Adrenal gland (tissue), 12 donors: ENCODE measurements around the gene SLC3A2. TPM values are rescaled to one million over a fixed set of nuclear protein-coding genes. Genes with fewer than 3 reads are reported as not detected.

ENCODE experiments used
- DNase-seq, 7 donors: peaks; one replicate each; pipeline ENCODE4 v3.0.0-alpha.2; 2019 to 2020
- H3K27ac ChIP-seq, 5 donors: fragments of 200-600 bp; sonication (generic) in 4 of 5; 1 replicate in 3 of 5; 2 replicates in 2 of 5; pipeline versions ENCODE4 v1.5.1 to v1.8.0; 2016 to 2020; ENCODE audit warnings: mild to moderate bottlenecking in 1 of 5
- H3K27me3 ChIP-seq: fragments of 200-600 bp; 2 replicates; pipeline ENCODE4 v1.8.0; 2021
- H3K36me3 ChIP-seq, 2 donors: fragments of 200-600 bp; replicated peaks in 1 of 2; 1 replicate in 1 of 2; 2 replicates in 1 of 2; pipeline versions ENCODE4 v1.5.1 to v1.8.0; 2018 to 2022
- H3K4me1 ChIP-seq, 2 donors: fragments of 200-600 bp; replicated peaks in 1 of 2; 1 replicate in 1 of 2; 2 replicates in 1 of 2; pipeline versions ENCODE4 v1.5.1 to v1.8.0; 2018 to 2021
- H3K4me3 ChIP-seq, 4 donors: fragments of 200-600 bp; sonication (generic) in 3 of 4; one replicate each; pipeline ENCODE4 v1.5.1; 2016 to 2018
- H3K9me3 ChIP-seq, 3 donors: fragments of 200-600 bp; sonication (generic) in 1 of 3; replicated peaks in 1 of 3; 1 replicate in 2 of 3; 2 replicates in 1 of 3; pipeline versions ENCODE4 v1.5.1 to v1.8.0; 2016 to 2021
- POLR2A ChIP-seq, 2 donors: fragments of 450-650 bp; IDR thresholded peaks; one replicate each; pipeline ENCODE4 v1.6.1; 2017; ENCODE audit warnings: antibody characterized with exemption in 2 of 2, mild to moderate bottlenecking in 2 of 2, moderate library complexity in 1 of 2
- WGBS, 4 donors: extraction: QIAGEN DNeasy Blood & Tissue Kit in 2 of 4; methylation state at CpG; one replicate each; pipeline versions ENCODE4 v1.1.5 to v1.1.7; 2013 to 2017; 5-methylcytosine and 5-hydroxymethylcytosine counted together
- intact Hi-C, 2 donors: fragments of 100-400 bp; cut with DNase I; formaldehyde crosslinking; loops; one replicate each; pipeline versions ENCODE4 v1.14.1 to v1.15.0; 2022 to 2023
- polyA plus RNA-seq, 3 donors: library from polyadenylated mRNA; stranded (reverse); fragments of 200-250 nt in 2 of 3; fragments of 350-450 nt in 1 of 3; fragmentation: Illumina TruSeq in 1 of 3; extraction: RNeasy Lipid Tissue Mini Kit (QIAGEN cat#74804) in 1 of 3; gene quantifications; one replicate each; pipeline ENCODE4 v1.2.3, GENCODE V29; 2013 to 2014
- total RNA-seq, 9 donors: library from RNA; depleted of rRNA in 4 of 9; stranded (reverse); fragments of >200 nt in 4 of 9; fragments of 120-200 nt in 1 of 9; fragmentation: NEBNext Ultra II Directional in 1 of 9; extraction: Animal tissue kit (Norgen Biotek cat#: 25700) in 1 of 9; gene quantifications; one replicate each; pipeline versions ENCODE4 v1.1.0 to v1.2.4, GENCODE V29; 2013 to 2023
- TF ChIP-seq, protein P1 (sequence below), 6 experiments: fragments of 450-650 bp in 4 of 6; fragments of 200-600 bp in 2 of 6; sonication (generic) in 1 of 6; IDR thresholded peaks; 1 replicate in 5 of 6; 2 replicates in 1 of 6; pipeline versions ENCODE4 v1.5.1 to v1.8.0; 2016 to 2021; ENCODE audit warnings: antibody characterized with exemption in 6 of 6, mild to moderate bottlenecking in 2 of 6, moderate library complexity in 1 of 6
- donor health status: healthy with polysubstance abuse.
- donor health status: Bipolar disorder and iron deficiency.
- donor health status: DM: yes; HTN: yes; CAD: no.
- donor health status: DM: no; HTN: no; CAD: no.
- donor health status: DM: no; HTN: no; CAD: no.
- donor health status: DM: yes; HTN: yes; CAD: no.

Gene SLC3A2
- total and polyA plus RNA-seq, 12 donors = 103 to 398 (median 164) TPM

DNA sequence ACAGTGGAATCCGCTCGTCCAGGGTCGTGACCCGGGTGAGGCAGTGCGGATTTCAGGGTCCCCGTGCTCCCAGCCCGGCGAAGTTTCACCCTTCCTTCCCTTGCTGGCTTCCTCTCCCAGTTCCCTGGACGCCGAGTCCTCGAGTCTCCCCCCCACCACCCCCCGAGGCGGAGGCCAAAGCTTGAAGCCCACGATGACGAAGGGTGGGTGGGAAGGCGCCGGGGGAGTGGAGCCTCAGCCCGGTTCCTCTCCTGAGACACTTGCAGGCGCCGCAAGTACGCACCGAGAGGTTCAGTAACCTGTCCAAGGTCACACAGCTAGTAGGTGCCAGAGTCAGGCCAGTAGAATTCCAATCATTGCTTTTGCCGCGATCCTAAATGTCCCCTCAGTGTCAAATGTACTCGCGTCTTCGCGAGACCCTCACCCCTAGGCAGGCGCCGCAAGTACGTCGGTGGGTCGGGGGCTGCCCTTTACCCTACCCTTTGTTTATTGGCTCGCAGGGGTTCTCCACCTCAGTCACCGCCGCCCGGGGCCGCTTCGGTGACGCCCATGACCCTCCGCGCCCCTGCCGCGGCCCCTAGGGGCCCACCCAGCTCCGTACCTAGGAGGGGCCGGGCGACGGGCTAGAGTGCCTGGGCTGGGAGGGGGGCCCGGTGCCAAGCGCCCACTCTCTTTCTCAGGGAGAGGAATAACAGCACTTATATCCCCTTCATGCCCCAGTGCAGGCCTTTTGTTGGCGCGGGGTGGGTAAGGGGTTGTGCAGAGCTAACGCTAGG lies 46.2 kb downstream of the SLC3A2 start:
- H3K4me3 ChIP-seq = no peak overlapping the region
- intact Hi-C loops = no loop called here
- H3K27ac ChIP-seq = no peak overlapping the region
- 15 to 28% (median 21%) methylated on average over 17 to 53 of the region's 53 CpGs for WGBS, 4 donors
- H3K4me1 ChIP-seq = peaks cover 14 to 19% of the 10 kb centered on the region in 2 donors
- DNase-seq = no peak
- no peak for TF ChIP-seq POLR2A (IDR thresholded peaks at IDR 0.05)
- TF ChIP-seq, protein P1, sequence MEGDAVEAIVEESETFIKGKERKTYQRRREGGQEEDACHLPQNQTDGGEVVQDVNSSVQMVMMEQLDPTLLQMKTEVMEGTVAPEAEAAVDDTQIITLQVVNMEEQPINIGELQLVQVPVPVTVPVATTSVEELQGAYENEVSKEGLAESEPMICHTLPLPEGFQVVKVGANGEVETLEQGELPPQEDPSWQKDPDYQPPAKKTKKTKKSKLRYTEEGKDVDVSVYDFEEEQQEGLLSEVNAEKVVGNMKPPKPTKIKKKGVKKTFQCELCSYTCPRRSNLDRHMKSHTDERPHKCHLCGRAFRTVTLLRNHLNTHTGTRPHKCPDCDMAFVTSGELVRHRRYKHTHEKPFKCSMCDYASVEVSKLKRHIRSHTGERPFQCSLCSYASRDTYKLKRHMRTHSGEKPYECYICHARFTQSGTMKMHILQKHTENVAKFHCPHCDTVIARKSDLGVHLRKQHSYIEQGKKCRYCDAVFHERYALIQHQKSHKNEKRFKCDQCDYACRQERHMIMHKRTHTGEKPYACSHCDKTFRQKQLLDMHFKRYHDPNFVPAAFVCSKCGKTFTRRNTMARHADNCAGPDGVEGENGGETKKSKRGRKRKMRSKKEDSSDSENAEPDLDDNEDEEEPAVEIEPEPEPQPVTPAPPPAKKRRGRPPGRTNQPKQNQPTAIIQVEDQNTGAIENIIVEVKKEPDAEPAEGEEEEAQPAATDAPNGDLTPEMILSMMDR (IDR thresholded peaks at IDR 0.05) = no peak
- H3K9me3 ChIP-seq = no peaks in the 10 kb centered on the region
- no peaks in the 10 kb centered on the region for H3K36me3 ChIP-seq
- peaks cover 47% of the 10 kb centered on the region for H3K27me3 ChIP-seq

DNA sequence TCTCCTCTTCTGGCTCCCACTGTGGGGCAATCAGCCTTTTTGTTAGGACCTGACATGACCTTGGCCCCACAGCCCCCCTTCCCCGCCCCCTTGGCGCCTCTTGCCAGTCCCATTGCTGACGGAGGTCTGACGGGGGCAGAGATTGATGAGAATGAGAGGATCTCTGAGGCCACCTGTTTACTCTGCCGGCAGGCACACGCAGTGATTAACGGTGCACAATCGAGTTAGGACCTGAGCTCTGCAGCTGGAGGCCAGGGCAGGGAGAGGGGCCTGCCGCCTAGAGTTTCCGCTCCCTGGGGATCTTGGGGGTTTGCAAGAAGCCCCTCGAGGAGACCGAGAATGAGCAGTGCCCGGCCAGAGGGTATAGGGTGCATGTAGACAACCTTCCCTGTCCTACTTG lies 47.3 kb downstream of the SLC3A2 start:
- Histone ChIP-seq H3K4me1 (peaks cover 14 to 19% of the 10 kb centered on the region in 2 donors), H3K36me3 (no peaks in the 10 kb centered on the region), H3K4me3 (no peak overlapping the region), H3K9me3 (no peaks in the 10 kb centered on the region), H3K27me3 (peaks cover 40% of the 10 kb centered on the region), H3K27ac (no peak overlapping the region)
- peak in 1 of 7 donors; percentile 86 for DNase-seq
- intact Hi-C loops = no loop called here
- TF ChIP-seq POLR2A (IDR thresholded peaks at IDR 0.05) = no peak
- TF ChIP-seq, protein P1 (IDR thresholded peaks at IDR 0.05) = no peak
- WGBS, 4 donors = 47 to 54% (median 51%) methylated on average over 7 to 13 of the region's 13 CpGs

DNA sequence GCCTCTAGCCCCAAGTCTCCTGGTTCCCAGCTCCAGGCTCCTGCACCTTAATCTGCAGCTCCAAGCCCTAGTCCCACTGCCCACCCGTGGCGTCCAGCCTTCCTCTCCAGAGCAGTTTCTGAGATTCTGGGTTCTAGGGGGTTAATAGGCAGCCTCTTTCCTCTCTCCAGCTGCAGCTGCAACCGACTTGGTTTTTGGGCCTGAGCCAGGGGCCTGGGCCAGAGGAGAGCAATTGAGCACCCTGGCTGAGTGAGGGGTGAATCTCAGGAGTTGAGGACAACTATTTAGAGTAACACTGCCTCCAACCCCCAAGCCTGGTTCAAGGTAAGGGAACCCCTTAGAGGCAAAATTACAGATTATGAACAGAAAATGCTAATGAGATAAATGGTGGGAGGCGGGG lies 49.5 kb downstream of the SLC3A2 start:
- DNase-seq = no peak
- Histone ChIP-seq H3K27ac (no peak overlapping the region), H3K27me3 (peaks cover 23% of the 10 kb centered on the region), H3K4me1 (peaks cover 13 to 14% of the 10 kb centered on the region in 2 donors), H3K9me3 (no peaks in the 10 kb centered on the region), H3K4me3 (no peak overlapping the region), H3K36me3 (no peaks in the 10 kb centered on the region)
- TF ChIP-seq, protein P1 (IDR thresholded peaks at IDR 0.05) = no peak
- no peak for TF ChIP-seq POLR2A (IDR thresholded peaks at IDR 0.05)
- 49 to 74% (median 55%) methylated on average over 3 to 4 of the region's 4 CpGs for WGBS, 4 donors
- intact Hi-C loops = no loop called here

DNA sequence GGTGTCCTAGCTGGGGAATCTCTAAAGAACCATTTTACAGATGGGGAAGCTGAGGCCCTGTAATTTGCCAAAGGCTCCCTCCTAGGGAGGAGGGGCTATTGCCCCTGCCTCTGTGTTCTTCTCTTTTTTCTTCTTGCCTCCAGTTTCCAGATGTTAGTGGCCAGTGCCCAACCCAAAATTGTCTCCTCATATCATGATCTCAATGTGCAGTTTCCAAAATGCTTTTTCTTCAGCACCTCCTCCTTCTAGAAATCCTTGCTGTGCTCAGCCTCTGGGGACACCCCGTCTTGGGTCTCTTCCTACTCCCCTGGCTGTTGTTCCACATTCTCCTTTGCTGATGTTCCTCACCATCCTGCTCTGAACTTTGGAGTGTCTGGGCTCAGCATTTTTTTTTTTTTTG lies 50.0 kb downstream of the SLC3A2 start:
- H3K36me3 ChIP-seq = no peaks in the 10 kb centered on the region
- no peak overlapping the region for H3K4me3 ChIP-seq
- 63 to 70% (median 68%) methylated on average over 1 of the region's 1 CpG for WGBS, 4 donors
- no peak overlapping the region for H3K27ac ChIP-seq
- TF ChIP-seq POLR2A (IDR thresholded peaks at IDR 0.05) = no peak
- TF ChIP-seq, protein P1 (IDR thresholded peaks at IDR 0.05) = no peak
- peaks cover 11 to 12% of the 10 kb centered on the region in 2 donors for H3K4me1 ChIP-seq
- intact Hi-C loops = no loop called here
- H3K27me3 ChIP-seq = peaks cover 18% of the 10 kb centered on the region
- H3K9me3 ChIP-seq = no peaks in the 10 kb centered on the region
- no peak for DNase-seq
